Skeletal muscle cell (primary cell): Measurements from ENCODE around the gene RBM47.
"Not testable (repeated sequence)": the region's sequence is repeated elsewhere in the genome, so short reads cannot be mapped to it uniquely, and the experiment has no call there.

Experiments used
- DNase-seq: peaks from one replicate; pipeline ENCODE4 v3.0.0-alpha.2; 2010; ENCODE audit warnings: low read depth
- H3K4me3 ChIP-seq: 2 replicates; pipeline ENCODE4 v1.5.1; 2011; ENCODE audit warnings: low read depth, mild to moderate bottlenecking, control low read depth, low read length, moderate library complexity

RBM47 gene

GRCh38 chr4:40571208-40571607 is 58.5 kb downstream of the RBM47 start:
- no peak for DNase-seq
- H3K4me3 ChIP-seq, result no peak overlapping the region

GRCh38 chr4:40570348-40571077 is 59.2 kb downstream of the RBM47 start:
- no peak for DNase-seq
- H3K4me3 ChIP-seq, result no peak overlapping the region

- DNase-seq, result no peak
- H3K4me3 ChIP-seq, result no peak overlapping the region
Measured at GRCh38 chr4:40564815-40565483, 64.7 kb downstream of the RBM47 start.

- no peak for DNase-seq
- no peak overlapping the region for H3K4me3 ChIP-seq
Measured at GRCh38 chr4:40564004-40564403, 65.7 kb downstream of the RBM47 start.

GRCh38 chr4:40563401-40563800 is 66.3 kb downstream of the RBM47 start:
- H3K4me3 ChIP-seq, result no peak overlapping the region
- no peak for DNase-seq

GRCh38 chr4:40562681-40563080 is 67.0 kb downstream of the RBM47 start:
- no peak overlapping the region for H3K4me3 ChIP-seq
- no peak for DNase-seq

- no peak overlapping the region for H3K4me3 ChIP-seq
- no peak for DNase-seq
Measured at GRCh38 chr4:40562208-40562607, 67.5 kb downstream of the RBM47 start.

GRCh38 chr4:40561543-40562177 is 68.0 kb downstream of the RBM47 start:
- DNase-seq, H3K4me3 ChIP-seq: not testable (repeated sequence)

GRCh38 chr4:40559585-40560465 is 69.8 kb downstream of the RBM47 start:
- H3K4me3 ChIP-seq, result no peak overlapping the region
- DNase-seq, result no peak

GRCh38 chr4:40557736-40558135 is 71.9 kb downstream of the RBM47 start:
- H3K4me3 ChIP-seq, result no peak overlapping the region
- DNase-seq, result no peak

- no peak for DNase-seq
- no peak overlapping the region for H3K4me3 ChIP-seq
Measured at GRCh38 chr4:40555176-40555900, 74.3 kb downstream of the RBM47 start.

- H3K4me3 ChIP-seq, DNase-seq: not testable (repeated sequence)
Measured at GRCh38 chr4:40554641-40555040, 75.0 kb downstream of the RBM47 start.

- DNase-seq, result no peak
- no peak overlapping the region for H3K4me3 ChIP-seq
Measured at GRCh38 chr4:40553995-40554394, 75.7 kb downstream of the RBM47 start.

- H3K4me3 ChIP-seq, result no peak overlapping the region
- no peak for DNase-seq
Measured at GRCh38 chr4:40552536-40552935, 77.1 kb downstream of the RBM47 start.

- not testable (repeated sequence) for H3K4me3 ChIP-seq, DNase-seq
Measured at GRCh38 chr4:40551568-40552136, 78.0 kb downstream of the RBM47 start.

GRCh38 chr4:40550948-40551462 is 78.7 kb downstream of the RBM47 start:
- H3K4me3 ChIP-seq, result no peak overlapping the region
- no peak for DNase-seq

GRCh38 chr4:40550196-40550595 is 79.5 kb downstream of the RBM47 start:
- DNase-seq, result no peak
- H3K4me3 ChIP-seq, result no peak overlapping the region

GRCh38 chr4:40548256-40548655 is 81.4 kb downstream of the RBM47 start:
- no peak for DNase-seq
- H3K4me3 ChIP-seq, result no peak overlapping the region

GRCh38 chr4:40547789-40548132 is 81.9 kb downstream of the RBM47 start:
- DNase-seq, result no peak

More at GRCh38 chr4:40547789-40548132, 81.9 kb downstream of the RBM47 start:
- no peak overlapping the region for H3K4me3 ChIP-seq
